HCT116 (cell line): ENCODE data around the gene BMPER. TPM values are rescaled to one million over a fixed set of nuclear protein-coding genes. Genes with fewer than 3 reads are reported as not detected.

Experiments
- ATAC-seq: fragments of 200-7000 bp; cut with Tn5 transposase; 2 replicates; pipeline ENCODE4 v1.9.1; 2020; ENCODE audit warnings: mild to moderate bottlenecking, moderate library complexity
- BruUV-seq: library from RNA; stranded (reverse); fragments of 400-500 nt; replicated peaks from 2 replicates; lab custom pipeline; 2021; lab: Mats Ljungman, UMichigan
- CTCF ChIA-PET: fragments of 300-600 bp; sonication (Branson Sonifier 250); formaldehyde crosslinking; loops from one replicate; lab custom pipeline; 2021; ENCODE audit warnings: antibody characterized with exemption; lab: Charles Lee
- POLR2A ChIA-PET: fragments of 300-600, 350-600 bp; sonication (Branson Sonifier 250); formaldehyde crosslinking; loops from one replicate; lab custom pipeline; 2021; ENCODE audit warnings: antibody characterized with exemption; lab: Charles Lee
- RAD21 ChIA-PET, 2 experiments: fragments of 300-600 bp; sonication (Branson Sonifier 250); formaldehyde crosslinking; loops; one replicate each; lab custom pipeline; 2023; ENCODE audit warnings: low total read pairs in 2 of 2; ENCODE audit not compliant: uncharacterized antibody in 2 of 2, unreplicated experiment in 2 of 2, low non-redundant PET in 1 of 2; lab: Charles Lee
- DNase-seq: peaks from one replicate; pipeline ENCODE4 v3.0.0-alpha.2; 2010; ENCODE audit warnings: low read depth, low spot score
- H2AFZ ChIP-seq: fragments of 200-600 bp; shearing (Covaris generic), sonication (generic); 2 replicates; pipeline ENCODE4 v1.6.1; 2017; ENCODE audit warnings: low read depth, mixed run types, mixed read lengths, antibody characterized with exemption, low read length; ENCODE audit not compliant: poor library complexity, severe bottlenecking
- H3K27ac ChIP-seq: 2 replicates; pipeline ENCODE4 v1.5.1; 2012; ENCODE audit warnings: low read depth, low read length
- H3K27me3 ChIP-seq: fragments of 200-600 bp; sonication (generic); 2 replicates; pipeline ENCODE4 v1.6.1; 2016; ENCODE audit warnings: mixed run types, low read length, mixed read lengths; ENCODE audit not compliant: insufficient read depth
- H3K36me3 ChIP-seq, 2 experiments: fragments of 200-500 bp in 1 of 2; fragments of 200-600 bp in 1 of 2; sonication (Bioruptor generic) in 1 of 2; sonication (generic) in 1 of 2; 2 replicates each; pipeline versions ENCODE4 v1.5.1 to v1.6.1; 2014 to 2016; ENCODE audit warnings: low read length in 2 of 2, inconsistent platforms in 1 of 2, mixed read lengths in 1 of 2, mixed run types in 1 of 2; ENCODE audit not compliant: insufficient read depth in 2 of 2, control insufficient read depth in 1 of 2
- H3K4me1 ChIP-seq, 2 experiments: fragments of 200-600 bp in 1 of 2; sonication (generic) in 1 of 2; 2 replicates each; pipeline versions ENCODE4 v1.5.1 to v1.6.1; 2012 to 2017; ENCODE audit warnings: low read length in 2 of 2, inconsistent platforms in 1 of 2, mild to moderate bottlenecking in 1 of 2, mixed read lengths in 1 of 2, mixed run types in 1 of 2, moderate library complexity in 1 of 2; ENCODE audit not compliant: insufficient read depth in 2 of 2, control insufficient read depth in 1 of 2
- H3K4me2 ChIP-seq: fragments of 200-600 bp; sonication (generic); 2 replicates; pipeline ENCODE4 v1.6.1; 2017; ENCODE audit warnings: mixed run types, low read length, mixed read lengths
- H3K4me3 ChIP-seq, 2 experiments: fragments of 200-600 bp in 1 of 2; sonication (generic) in 1 of 2; replicated peaks in 1 of 2; 2 replicates each; pipeline ENCODE4 v1.5.1; 2011 to 2016; ENCODE audit warnings: low read length in 2 of 2, control low read depth in 1 of 2, low read depth in 1 of 2, mild to moderate bottlenecking in 1 of 2, mixed read lengths in 1 of 2, mixed run types in 1 of 2
- H3K79me2 ChIP-seq: fragments of 200-600 bp; sonication (generic); 2 replicates; pipeline ENCODE4 v1.6.1; 2017; ENCODE audit warnings: mild to moderate bottlenecking, mixed run types, low read length, moderate library complexity, mixed read lengths; ENCODE audit not compliant: insufficient read depth
- H3K9ac ChIP-seq: fragments of 200-600 bp; sonication (generic); 2 replicates; pipeline ENCODE4 v1.6.1; 2016; ENCODE audit warnings: low read length, mixed read lengths
- H3K9me2 ChIP-seq: fragments of 200-600 bp; sonication (generic), shearing (Covaris generic); 2 replicates; pipeline ENCODE4 v1.6.1; 2017; ENCODE audit warnings: mixed run types, mild to moderate bottlenecking, moderate library complexity; ENCODE audit not compliant: insufficient read depth
- H3K9me3 ChIP-seq, 2 experiments: fragments of 200-500 bp in 1 of 2; fragments of 200-600 bp in 1 of 2; sonication (Bioruptor generic) in 1 of 2; sonication (generic) in 1 of 2; 2 replicates each; pipeline ENCODE4 v1.6.1; 2014 to 2017; ENCODE audit warnings: low read length in 2 of 2, mixed read lengths in 2 of 2, inconsistent platforms in 1 of 2, low read depth in 1 of 2, mild to moderate bottlenecking in 1 of 2, mixed run types in 1 of 2, moderate library complexity in 1 of 2; ENCODE audit not compliant: control insufficient read depth in 1 of 2, insufficient read depth in 1 of 2
- H4K20me1 ChIP-seq: fragments of 200-600 bp; sonication (generic), shearing (Covaris generic); 2 replicates; pipeline ENCODE4 v1.6.1; 2017; ENCODE audit warnings: mixed run types, mild to moderate bottlenecking, moderate library complexity; ENCODE audit not compliant: insufficient read depth
- CEBPB ChIP-seq: IDR thresholded peaks from 2 replicates; pipeline ENCODE4 v1.6.1; 2012; ENCODE audit warnings: low read depth
- EZH2 ChIP-seq: fragments of 200-600 bp; sonication (generic); IDR thresholded peaks from 2 replicates; pipeline ENCODE4 v1.6.1; 2017; ENCODE audit warnings: antibody characterized with exemption, mixed run types
- EZH2phosphoT487 ChIP-seq: fragments of 200-600 bp; IDR thresholded peaks from 2 replicates; pipeline ENCODE4 v1.6.1; 2018; ENCODE audit warnings: antibody characterized with exemption, borderline replicate concordance
- FOSL1 ChIP-seq: IDR thresholded peaks from 2 replicates; pipeline ENCODE4 v1.6.1; 2012; ENCODE audit warnings: low read depth
- JUND ChIP-seq: IDR thresholded peaks from 2 replicates; pipeline ENCODE4 v1.6.1; 2012
- POLR2A ChIP-seq: IDR thresholded peaks from 2 replicates; pipeline ENCODE4 v1.7.0; 2011; ENCODE audit warnings: borderline replicate concordance; ENCODE audit not compliant: insufficient read depth, insufficient read length; ENCODE audit errors: extremely low read depth
- POLR2AphosphoS5 ChIP-seq: IDR thresholded peaks from 2 replicates; pipeline ENCODE4 v1.6.1; 2011; ENCODE audit warnings: mild to moderate bottlenecking, low read depth, low read length, moderate library complexity
- RAD21 ChIP-seq: IDR thresholded peaks from 2 replicates; pipeline ENCODE4 v1.6.1; 2012; ENCODE audit warnings: low read depth, mild to moderate bottlenecking
- SIN3A ChIP-seq: IDR thresholded peaks from 2 replicates; pipeline ENCODE4 v1.6.1; 2012; ENCODE audit warnings: low read depth
- SP1 ChIP-seq: IDR thresholded peaks from 2 replicates; pipeline ENCODE4 v1.6.1; 2012; ENCODE audit warnings: low read depth
- TCF7L2 ChIP-seq: IDR thresholded peaks from 2 replicates; pipeline ENCODE4 v1.7.0; 2011; ENCODE audit warnings: borderline replicate concordance, inconsistent platforms; ENCODE audit not compliant: insufficient read depth, insufficient read length; ENCODE audit errors: extremely low read depth
- ZFX ChIP-seq: fragments of 450-650 bp; IDR thresholded peaks from 2 replicates; pipeline ENCODE4 v1.6.1; 2017
- intact Hi-C: fragments of 100-400 bp; cut with micrococcal nuclease; formaldehyde crosslinking; loops from 2 replicates; pipeline ENCODE4 v1.10.0; 2022
- total RNA-seq: library from RNA; stranded (reverse); gene quantifications from one replicate; pipeline ENCODE4 v1.2.1, GENCODE V29; 2021; ENCODE audit not compliant: unreplicated experiment
- TF ChIP-seq, protein P1 (sequence below): IDR thresholded peaks from 2 replicates; pipeline ENCODE4 v1.6.1; 2011; ENCODE audit warnings: mild to moderate bottlenecking, low read length, moderate library complexity; ENCODE audit not compliant: insufficient replicate concordance; ENCODE audit errors: extremely low read depth
- TF ChIP-seq, protein P2 (sequence below): IDR thresholded peaks from 2 replicates; pipeline ENCODE4 v1.6.1; 2012

Gene BMPER
- total RNA-seq, 1 experiment from 2014 or later = not detected

DNA sequence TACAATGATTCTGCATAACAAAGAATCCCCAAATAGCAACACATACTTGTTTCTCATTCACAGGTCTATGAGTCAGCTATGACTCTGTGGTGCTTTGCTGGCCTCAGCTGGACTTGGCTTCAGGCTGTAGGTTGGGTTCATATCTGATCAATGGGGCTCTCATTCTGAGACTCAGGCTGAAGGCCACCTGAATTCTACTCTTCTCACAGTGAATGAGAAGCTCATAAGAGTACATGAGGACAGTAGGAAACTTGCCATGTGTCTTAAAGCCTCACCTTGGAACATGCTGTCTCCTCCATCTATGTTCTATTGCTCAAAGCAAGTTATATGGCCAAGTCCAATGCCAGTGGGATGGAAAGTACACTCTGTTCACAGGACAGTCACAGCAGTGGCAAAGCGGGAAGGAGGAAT is 292.9 kb downstream of the BMPER start:
- Histone ChIP-seq H3K4me2 (no peak overlapping the region), H2AFZ (no peak overlapping the region), H3K9me3 (no peaks in the 10 kb centered on the region), H3K4me3 (no peak overlapping the region), H3K9ac (no peak overlapping the region), H3K27ac (no peak overlapping the region)
- CTCF ChIA-PET = no interaction called here
- TF ChIP-seq TCF7L2 (no peak), ZFX (no peak), EZH2phosphoT487 (no peak), POLR2AphosphoS5 (no peak), CEBPB (no peak), SP1 (no peak), RAD21 (no peak), FOSL1 (no peak), EZH2 (no peak), JUND (no peak), POLR2A (no peak), SIN3A (no peak)
- TF ChIP-seq, protein P1, sequence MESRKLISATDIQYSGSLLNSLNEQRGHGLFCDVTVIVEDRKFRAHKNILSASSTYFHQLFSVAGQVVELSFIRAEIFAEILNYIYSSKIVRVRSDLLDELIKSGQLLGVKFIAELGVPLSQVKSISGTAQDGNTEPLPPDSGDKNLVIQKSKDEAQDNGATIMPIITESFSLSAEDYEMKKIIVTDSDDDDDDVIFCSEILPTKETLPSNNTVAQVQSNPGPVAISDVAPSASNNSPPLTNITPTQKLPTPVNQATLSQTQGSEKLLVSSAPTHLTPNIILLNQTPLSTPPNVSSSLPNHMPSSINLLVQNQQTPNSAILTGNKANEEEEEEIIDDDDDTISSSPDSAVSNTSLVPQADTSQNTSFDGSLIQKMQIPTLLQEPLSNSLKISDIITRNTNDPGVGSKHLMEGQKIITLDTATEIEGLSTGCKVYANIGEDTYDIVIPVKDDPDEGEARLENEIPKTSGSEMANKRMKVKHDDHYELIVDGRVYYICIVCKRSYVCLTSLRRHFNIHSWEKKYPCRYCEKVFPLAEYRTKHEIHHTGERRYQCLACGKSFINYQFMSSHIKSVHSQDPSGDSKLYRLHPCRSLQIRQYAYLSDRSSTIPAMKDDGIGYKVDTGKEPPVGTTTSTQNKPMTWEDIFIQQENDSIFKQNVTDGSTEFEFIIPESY = no peak
- TF ChIP-seq, protein P2, sequence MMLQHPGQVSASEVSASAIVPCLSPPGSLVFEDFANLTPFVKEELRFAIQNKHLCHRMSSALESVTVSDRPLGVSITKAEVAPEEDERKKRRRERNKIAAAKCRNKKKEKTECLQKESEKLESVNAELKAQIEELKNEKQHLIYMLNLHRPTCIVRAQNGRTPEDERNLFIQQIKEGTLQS = no peak
- TF ChIP-seq, all 23 proteins: peak for 0
- intact Hi-C loops = no loop called here
- H3K79me2 ChIP-seq = no peaks in the 10 kb centered on the region
- ATAC-seq = no peak
- DNase-seq = no peak
- POLR2A ChIA-PET = no interaction called here
- H3K36me3 ChIP-seq = no peaks in the 10 kb centered on the region
- H4K20me1 ChIP-seq = no peaks in the 10 kb centered on the region
- no TSS peak for BruUV-seq
- no peaks in the 10 kb centered on the region for H3K4me1 ChIP-seq
- H3K27me3 ChIP-seq = no peaks in the 10 kb centered on the region
- H3K9me2 ChIP-seq = no peaks in the 10 kb centered on the region
- RAD21 ChIA-PET = no interaction called here
